Stomach (tissue), 9 donors: ENCODE data around the gene PTPRM. TPM values are rescaled to one million over a fixed set of nuclear protein-coding genes. Genes with fewer than 3 reads are reported as not detected.

Experiments
- DNase-seq, 2 donors: peaks; one replicate each; pipeline versions ENCODE4 v3.0.0 to v3.0.0-alpha.2; 2013 to 2019
- H3K27ac ChIP-seq, 5 donors: fragments of 200-600 bp in 4 of 5; sonication (generic) in 4 of 5; one replicate each; pipeline ENCODE4 v1.5.1; 2013 to 2019; ENCODE audit warnings: mild to moderate bottlenecking in 1 of 5, moderate library complexity in 1 of 5
- H3K27me3 ChIP-seq, 3 donors: fragments of 200-600 bp; sonication (generic); one replicate each; pipeline ENCODE4 v1.5.1; 2017 to 2019; ENCODE audit warnings: mixed run types in 1 of 3
- H3K36me3 ChIP-seq, 4 donors: fragments of 200-600 bp; sonication (generic); 1 replicate in 3 of 4; 2 replicates in 1 of 4; pipeline ENCODE4 v1.5.1; 2016 to 2019
- H3K4me1 ChIP-seq, 4 donors: fragments of 200-600 bp; sonication (generic); one replicate each; pipeline ENCODE4 v1.5.1; 2016 to 2019
- H3K4me3 ChIP-seq, 4 donors: fragments of 200-600 bp; sonication (generic) in 3 of 4; one replicate each; pipeline ENCODE4 v1.5.1; 2016 to 2019; ENCODE audit warnings: mild to moderate bottlenecking in 1 of 4
- H3K9me3 ChIP-seq, 4 donors: fragments of 200-600 bp; sonication (generic); one replicate each; pipeline ENCODE4 v1.5.1; 2016 to 2019
- CTCF ChIP-seq, 7 experiments: fragments of 450-650 bp in 4 of 7; fragments of 200-600 bp in 3 of 7; sonication (generic) in 3 of 7; IDR thresholded peaks; one replicate each; pipeline ENCODE4 v1.5.1; 2016 to 2019; ENCODE audit warnings: antibody characterized with exemption in 7 of 7, control low read depth in 2 of 7, mild to moderate bottlenecking in 1 of 7
- EP300 ChIP-seq: sonication (generic); formaldehyde crosslinking; IDR thresholded peaks from one replicate; pipeline ENCODE4 v1.6.1; 2017; ENCODE audit warnings: antibody characterized with exemption
- POLR2A ChIP-seq, 4 donors: fragments of 450-650 bp; IDR thresholded peaks; one replicate each; pipeline ENCODE4 v1.6.1; 2016; ENCODE audit warnings: antibody characterized with exemption in 4 of 4, control low read depth in 2 of 4, mild to moderate bottlenecking in 1 of 4, moderate library complexity in 1 of 4
- POLR2AphosphoS5 ChIP-seq, 3 donors: sonication (generic); formaldehyde crosslinking; IDR thresholded peaks; one replicate each; pipeline ENCODE4 v1.6.1; 2016; ENCODE audit warnings: antibody characterized with exemption in 3 of 3
- WGBS, 5 donors: extraction: QIAGEN DNeasy Blood & Tissue Kit in 3 of 5; methylation state at CpG; one replicate each; pipeline versions ENCODE4 v1.1.5 to v1.1.7; 2013 to 2018; 5-methylcytosine and 5-hydroxymethylcytosine counted together
- intact Hi-C: fragments of 100-400 bp; cut with DNase I; formaldehyde crosslinking; loops from one replicate; pipeline ENCODE4 v1.15.1; 2023; ENCODE audit warnings: low total_unique reads
- polyA plus RNA-seq, 3 donors: library from polyadenylated mRNA; stranded (reverse); fragments of 200-250 nt; gene quantifications; one replicate each; pipeline ENCODE4 v1.2.3, GENCODE V29; 2013
- total RNA-seq, 5 donors: library from RNA; depleted of rRNA; stranded (reverse); fragments of >200 nt; gene quantifications; one replicate each; pipeline versions ENCODE4 v1.1.0 to v1.2.3, GENCODE V29; 2014 to 2016
- donor health status: healthy with polysubstance abuse.
- donor health status: Bipolar disorder and iron deficiency.
- donor health status: healthy.

The PTPRM gene
- total and polyA plus RNA-seq, 8 donors, result 7.5 to 246 (median 58.2) TPM

GRCh38 chr18:8212896-8213780 is 646.0 kb downstream of the PTPRM start:
- Histone ChIP-seq H3K27me3 (no peaks in the 10 kb centered on the region), H3K4me3 (no peak overlapping the region), H3K9me3 (no peaks in the 10 kb centered on the region), H3K4me1 (peaks cover 0 to 5% (median 0%) of the 10 kb centered on the region in 4 donors), H3K36me3 (peaks cover 0 to 9% (median 2%) of the 10 kb centered on the region in 4 donors), H3K27ac (no peak overlapping the region)
- TF ChIP-seq POLR2A (IDR thresholded peaks at IDR 0.05) (no peak), POLR2AphosphoS5 (IDR thresholded peaks at IDR 0.05) (no peak), EP300 (no peak)
- intact Hi-C loops, result no loop called here
- DNase-seq, result no peak
- 69 to 77% (median 73%) methylated on average over 8 of the region's 8 CpGs for WGBS, 5 donors

DNA sequence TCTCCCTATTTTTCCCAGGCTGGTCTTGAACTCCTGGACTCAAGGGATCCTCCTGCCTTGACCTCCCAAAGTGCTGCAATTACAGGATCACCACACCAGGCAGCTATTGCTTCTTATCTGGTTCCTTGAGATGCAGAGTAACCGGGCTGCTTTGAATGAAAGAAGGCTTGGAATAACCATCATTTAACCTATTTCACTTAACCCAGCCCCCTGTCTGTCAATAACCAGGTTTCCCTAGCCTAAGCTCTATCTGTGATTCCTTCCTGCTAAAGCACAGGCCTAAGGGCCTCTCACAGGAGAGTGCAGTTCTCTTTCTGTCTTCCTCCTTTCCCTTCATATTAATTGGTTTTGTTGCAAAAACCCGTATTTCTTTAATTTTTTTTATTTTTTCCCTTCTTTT is 648.6 kb downstream of the PTPRM start:
- WGBS, 5 donors, result 83 to 95% (median 89%) methylated on average over 2 of the region's 2 CpGs
- Histone ChIP-seq H3K27me3 (no peaks in the 10 kb centered on the region), H3K27ac (no peak overlapping the region), H3K9me3 (no peaks in the 10 kb centered on the region), H3K4me3 (no peak overlapping the region), H3K36me3 (peaks cover 0 to 9% (median 2%) of the 10 kb centered on the region in 4 donors), H3K4me1 (peaks cover 0 to 5% (median 0%) of the 10 kb centered on the region in 4 donors)
- no peak for TF ChIP-seq EP300
- TF ChIP-seq CTCF (IDR thresholded peaks at IDR 0.05), result no peak
- TF ChIP-seq POLR2AphosphoS5 (IDR thresholded peaks at IDR 0.05), result no peak
- TF ChIP-seq POLR2A (IDR thresholded peaks at IDR 0.05), result no peak
- intact Hi-C loops, result no loop called here
- no peak for DNase-seq

DNA sequence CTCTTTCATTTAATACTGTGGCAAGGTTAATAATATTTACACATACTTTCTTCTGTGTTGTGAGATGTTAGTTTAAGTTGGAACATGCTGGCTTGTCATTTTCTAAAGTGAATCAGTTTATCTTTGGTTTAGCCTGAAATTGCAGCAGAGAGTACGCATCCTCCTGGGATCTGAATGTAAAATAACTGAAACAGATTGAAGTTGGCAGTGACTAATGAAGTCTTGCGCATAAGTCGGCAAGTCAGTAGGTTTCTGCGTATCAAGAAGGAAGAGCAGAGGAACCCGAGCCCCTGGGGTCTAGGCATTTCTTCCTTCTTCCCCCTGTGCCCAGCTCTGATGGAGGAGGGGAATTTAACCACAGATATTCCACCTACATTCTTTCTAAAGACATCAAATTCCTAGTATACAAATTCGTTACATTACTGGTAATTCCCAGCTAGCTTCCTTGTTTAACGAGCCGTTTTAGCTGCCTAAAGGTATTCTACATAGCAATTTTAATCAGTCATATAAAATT is 650.0 kb downstream of the PTPRM start:
- Histone ChIP-seq H3K27me3 (no peaks in the 10 kb centered on the region), H3K36me3 (peaks cover 0 to 9% (median 2%) of the 10 kb centered on the region in 4 donors), H3K27ac (no peak overlapping the region), H3K4me3 (no peak overlapping the region), H3K9me3 (no peaks in the 10 kb centered on the region), H3K4me1 (peaks cover 0 to 5% (median 0%) of the 10 kb centered on the region in 4 donors)
- WGBS, 5 donors, result 61 to 80% (median 68%) methylated on average over 8 of the region's 8 CpGs
- intact Hi-C loops, result no loop called here
- DNase-seq, result no peak
- no peak for TF ChIP-seq CTCF (IDR thresholded peaks at IDR 0.05)
- no peak for TF ChIP-seq EP300
- TF ChIP-seq POLR2AphosphoS5 (IDR thresholded peaks at IDR 0.05), result no peak
- no peak for TF ChIP-seq POLR2A (IDR thresholded peaks at IDR 0.05)

DNA sequence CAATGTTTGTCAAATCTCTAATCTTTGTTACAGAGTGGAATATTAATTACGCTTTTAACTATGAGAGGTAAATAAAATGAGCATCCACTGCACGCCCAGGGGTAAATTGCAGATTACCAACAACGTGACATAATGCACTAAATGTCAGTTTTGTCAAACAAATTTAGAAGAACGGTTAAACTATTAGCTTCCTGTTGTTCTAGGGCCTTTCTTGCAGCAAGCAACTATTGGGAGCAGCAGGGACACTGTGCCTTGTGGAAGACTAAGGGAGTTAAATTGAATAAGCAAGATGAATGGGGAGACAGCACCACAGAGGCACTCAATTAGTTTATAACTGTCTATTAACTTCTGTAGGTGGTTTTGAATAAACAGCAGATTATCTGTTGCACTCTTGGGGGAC is 651.1 kb downstream of the PTPRM start:
- no peaks in the 10 kb centered on the region for H3K27me3 ChIP-seq
- H3K36me3 ChIP-seq, result peaks cover 0 to 4% (median 2%) of the 10 kb centered on the region in 4 donors
- no peak overlapping the region for H3K4me3 ChIP-seq
- no peak for TF ChIP-seq POLR2A (IDR thresholded peaks at IDR 0.05)
- TF ChIP-seq EP300, result no peak
- TF ChIP-seq CTCF (IDR thresholded peaks at IDR 0.05), result no peak
- no peak for DNase-seq
- WGBS, 5 donors, result 49 to 80% (median 74%) methylated on average over 4 of the region's 4 CpGs
- H3K27ac ChIP-seq, result no peak overlapping the region
- intact Hi-C loops, result no loop called here
- no peaks in the 10 kb centered on the region for H3K9me3 ChIP-seq
- H3K4me1 ChIP-seq, result peaks cover 0 to 5% (median 0%) of the 10 kb centered on the region in 4 donors
